Stomach (tissue), 4 donors: ENCODE measurements around the gene CBFB.

ENCODE experiments used
- CTCF ChIP-seq, 7 experiments: fragments of 450-650 bp in 4 of 7; fragments of 200-600 bp in 3 of 7; sonication (generic) in 3 of 7; IDR thresholded peaks; one replicate each; pipeline ENCODE4 v1.5.1; 2016 to 2019; ENCODE audit warnings: antibody characterized with exemption in 7 of 7, control low read depth in 2 of 7, mild to moderate bottlenecking in 1 of 7
- EP300 ChIP-seq: sonication (generic); formaldehyde crosslinking; IDR thresholded peaks from one replicate; pipeline ENCODE4 v1.6.1; 2017; ENCODE audit warnings: antibody characterized with exemption
- POLR2A ChIP-seq, 4 donors: fragments of 450-650 bp; IDR thresholded peaks; one replicate each; pipeline ENCODE4 v1.6.1; 2016; ENCODE audit warnings: antibody characterized with exemption in 4 of 4, control low read depth in 2 of 4, mild to moderate bottlenecking in 1 of 4, moderate library complexity in 1 of 4
- POLR2AphosphoS5 ChIP-seq, 3 donors: sonication (generic); formaldehyde crosslinking; IDR thresholded peaks; one replicate each; pipeline ENCODE4 v1.6.1; 2016; ENCODE audit warnings: antibody characterized with exemption in 3 of 3

GRCh38 chr16:67024384-67025209 lies 4.4 kb upstream of the CBFB start:
- TF ChIP-seq CTCF (IDR thresholded peaks at IDR 0.05) (no peak), POLR2A (IDR thresholded peaks at IDR 0.05) (no peak), EP300 (no peak), POLR2AphosphoS5 (IDR thresholded peaks at IDR 0.05) (no peak)
